ENCODE data around the gene HEXB.
A peak's percentile ranks its signal among the peaks of the same experiment; 100 is the strongest.

Gene HEXB

DNA sequence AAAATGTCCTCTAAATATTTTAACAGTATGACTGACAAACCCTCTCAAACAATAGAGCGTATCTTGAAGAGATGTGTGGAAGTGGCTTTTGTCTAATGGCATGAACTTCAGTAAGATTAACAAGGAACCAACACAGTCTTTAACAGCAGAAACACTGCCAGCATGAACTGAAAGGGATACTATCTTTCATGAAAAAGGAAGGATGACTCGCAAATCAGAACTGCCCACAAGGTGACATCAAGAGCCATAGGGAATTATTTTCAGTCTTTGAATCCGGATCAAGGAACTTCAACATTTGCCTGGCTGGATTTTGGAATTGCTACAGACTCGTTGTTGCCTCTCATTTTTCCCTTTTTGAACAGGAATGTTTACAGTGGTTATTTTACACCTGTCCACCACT, 5.1 kb upstream of the HEXB start:
- TF ChIP-seq, protein P1, sequence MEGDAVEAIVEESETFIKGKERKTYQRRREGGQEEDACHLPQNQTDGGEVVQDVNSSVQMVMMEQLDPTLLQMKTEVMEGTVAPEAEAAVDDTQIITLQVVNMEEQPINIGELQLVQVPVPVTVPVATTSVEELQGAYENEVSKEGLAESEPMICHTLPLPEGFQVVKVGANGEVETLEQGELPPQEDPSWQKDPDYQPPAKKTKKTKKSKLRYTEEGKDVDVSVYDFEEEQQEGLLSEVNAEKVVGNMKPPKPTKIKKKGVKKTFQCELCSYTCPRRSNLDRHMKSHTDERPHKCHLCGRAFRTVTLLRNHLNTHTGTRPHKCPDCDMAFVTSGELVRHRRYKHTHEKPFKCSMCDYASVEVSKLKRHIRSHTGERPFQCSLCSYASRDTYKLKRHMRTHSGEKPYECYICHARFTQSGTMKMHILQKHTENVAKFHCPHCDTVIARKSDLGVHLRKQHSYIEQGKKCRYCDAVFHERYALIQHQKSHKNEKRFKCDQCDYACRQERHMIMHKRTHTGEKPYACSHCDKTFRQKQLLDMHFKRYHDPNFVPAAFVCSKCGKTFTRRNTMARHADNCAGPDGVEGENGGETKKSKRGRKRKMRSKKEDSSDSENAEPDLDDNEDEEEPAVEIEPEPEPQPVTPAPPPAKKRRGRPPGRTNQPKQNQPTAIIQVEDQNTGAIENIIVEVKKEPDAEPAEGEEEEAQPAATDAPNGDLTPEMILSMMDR (IDR thresholded peaks at IDR 0.05; ENCODE audit: low read depth, low read length): no peak
- H3K4me3 ChIP-seq (ENCODE audit: low read depth, low read length): no peak overlapping the region

DNA sequence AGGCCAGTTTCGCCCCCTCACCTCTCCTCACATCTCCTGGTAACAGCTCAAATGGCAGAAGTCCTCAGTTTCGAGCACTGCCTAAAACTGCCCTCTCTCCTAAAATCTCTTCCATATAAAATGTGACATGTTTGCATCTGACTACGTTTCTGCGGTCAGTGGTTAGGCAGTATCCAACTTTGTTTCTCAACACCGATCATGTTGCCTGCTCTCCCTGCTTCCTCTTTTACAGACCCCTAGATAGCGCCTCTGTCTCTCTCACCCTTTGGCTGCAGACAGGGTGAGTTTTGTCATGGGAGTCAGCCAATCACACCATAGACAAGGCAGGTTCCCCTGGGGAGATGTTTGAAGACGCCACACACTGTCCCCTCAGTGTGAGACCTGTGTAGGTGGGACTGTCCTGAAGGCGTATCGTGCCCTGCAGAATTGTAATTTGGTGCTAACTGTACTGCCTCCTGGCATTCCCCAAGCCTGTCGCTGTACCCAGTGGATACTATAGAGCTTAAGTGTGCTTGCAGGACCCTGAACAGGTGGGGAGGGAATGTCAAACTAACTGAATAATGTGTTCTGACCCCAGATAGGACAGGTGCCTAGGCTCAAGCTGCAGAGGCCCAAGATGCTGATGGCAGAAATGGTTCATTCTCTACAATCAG, 1.1 kb downstream of the HEXB start:
- peak overlapping the region; percentile 77 for H3K4me3 ChIP-seq (ENCODE audit: low read depth, low read length)
- TF ChIP-seq, protein P1 (IDR thresholded peaks at IDR 0.05; ENCODE audit: low read depth, low read length): no peak

DNA sequence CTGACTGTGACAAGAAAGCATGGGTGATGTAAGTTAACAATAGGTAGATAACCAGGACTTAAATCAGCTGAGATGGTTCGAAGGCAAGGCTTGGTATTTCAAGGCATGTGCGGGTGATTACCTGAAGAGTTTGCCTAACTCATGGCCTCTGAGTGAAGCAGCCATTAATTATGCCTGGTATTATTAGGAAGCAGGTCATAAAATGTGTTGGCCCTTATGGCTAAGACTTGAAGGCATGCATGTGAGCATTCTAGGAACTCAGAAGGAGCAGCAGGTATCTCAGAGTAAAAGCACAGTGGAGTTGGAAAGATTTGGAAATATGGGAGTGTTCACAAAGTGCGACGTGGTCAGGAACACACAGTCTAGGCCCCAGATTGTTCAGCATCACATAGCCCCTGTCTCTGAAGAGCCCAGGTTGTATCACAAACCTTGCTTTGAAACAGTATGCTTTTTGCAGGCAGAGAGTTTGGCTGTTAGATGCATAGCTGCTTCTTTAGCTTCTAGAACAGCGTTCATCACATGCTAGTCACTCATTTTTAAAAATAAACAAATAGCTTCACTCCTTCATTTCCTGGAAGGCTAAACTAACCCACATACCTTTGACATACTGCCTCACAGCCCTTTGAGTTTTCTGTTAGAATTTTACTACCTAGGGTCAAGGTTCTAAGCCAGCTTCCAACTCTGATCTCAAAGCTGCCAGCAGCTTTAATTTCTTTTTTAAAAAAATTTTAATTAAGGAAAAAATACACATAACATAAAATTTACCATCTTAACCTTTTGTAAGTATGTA, 2.1 kb downstream of the HEXB start:
- peak overlapping the region; percentile 77 for H3K4me3 ChIP-seq (ENCODE audit: low read depth, low read length)
- TF ChIP-seq, protein P1 (IDR thresholded peaks at IDR 0.05; ENCODE audit: low read depth, low read length): no peak

DNA sequence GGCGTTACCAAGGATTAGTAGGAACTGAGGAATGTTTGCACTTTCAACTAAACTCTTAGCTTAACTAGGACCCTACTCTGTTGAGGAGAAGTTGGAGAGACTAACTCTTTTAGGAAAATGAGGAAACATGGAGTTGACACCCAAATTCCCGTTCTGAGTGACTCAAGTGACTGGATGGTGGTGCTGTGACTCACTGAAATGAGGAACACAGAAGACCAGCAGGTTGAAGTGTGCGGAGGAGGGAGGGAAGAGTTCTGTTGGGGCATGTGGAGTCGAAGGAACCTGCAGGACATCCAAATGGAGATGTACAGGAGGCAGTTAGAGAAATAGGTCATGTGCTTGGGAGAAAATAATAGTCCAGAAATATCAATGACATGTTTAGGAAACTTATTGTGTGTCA, 8.2 kb downstream of the HEXB start:
- TF ChIP-seq, protein P1 (IDR thresholded peaks at IDR 0.05; ENCODE audit: low read depth, low read length): no peak
- H3K4me3 ChIP-seq (ENCODE audit: low read depth, low read length): no peak overlapping the region

DNA sequence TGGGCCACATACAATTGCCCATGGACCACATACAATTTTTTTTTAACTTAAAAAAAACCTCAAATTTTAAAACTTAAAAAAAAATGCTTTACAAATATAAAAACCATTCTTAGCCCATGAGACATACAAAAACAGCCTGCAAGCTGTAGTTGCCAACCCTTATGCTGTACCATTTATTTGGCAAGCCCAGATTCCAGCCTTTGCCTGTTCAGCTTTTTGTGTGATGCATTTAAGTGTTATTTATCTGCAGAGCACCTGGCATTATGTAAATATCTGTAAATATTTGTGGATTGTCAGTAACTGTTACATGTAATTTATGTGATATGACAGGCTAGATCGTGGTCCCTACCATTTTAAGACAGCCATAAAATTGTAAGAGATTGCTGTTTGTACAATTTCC, 32.6 kb downstream of the HEXB start:
- no peak overlapping the region for H3K4me3 ChIP-seq (ENCODE audit: low read depth, low read length)
- TF ChIP-seq, protein P1 (IDR thresholded peaks at IDR 0.05; ENCODE audit: low read depth, low read length): no peak

DNA sequence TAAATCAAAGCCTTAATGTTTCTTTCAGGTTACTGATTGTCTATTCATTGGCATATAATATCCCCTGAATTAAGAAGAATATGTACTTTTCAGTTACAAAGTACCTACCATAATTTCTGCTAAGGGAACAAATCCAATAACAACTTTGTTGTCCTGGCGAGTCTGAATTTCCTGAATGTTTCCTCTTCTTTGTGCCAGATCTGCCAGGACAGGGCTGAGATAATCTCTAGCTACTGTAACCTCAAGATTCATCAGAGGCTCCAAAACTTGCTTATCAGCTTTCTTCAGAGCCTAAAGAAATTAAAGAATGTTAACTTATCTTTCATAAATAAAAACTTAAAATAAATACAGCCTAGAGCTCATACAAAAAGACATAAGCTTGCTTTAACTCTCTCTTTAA, 37.2 kb downstream of the HEXB start:
- no peak overlapping the region for H3K4me3 ChIP-seq (ENCODE audit: low read depth, low read length)
- TF ChIP-seq, protein P1 (IDR thresholded peaks at IDR 0.05; ENCODE audit: low read depth, low read length): no peak

DNA sequence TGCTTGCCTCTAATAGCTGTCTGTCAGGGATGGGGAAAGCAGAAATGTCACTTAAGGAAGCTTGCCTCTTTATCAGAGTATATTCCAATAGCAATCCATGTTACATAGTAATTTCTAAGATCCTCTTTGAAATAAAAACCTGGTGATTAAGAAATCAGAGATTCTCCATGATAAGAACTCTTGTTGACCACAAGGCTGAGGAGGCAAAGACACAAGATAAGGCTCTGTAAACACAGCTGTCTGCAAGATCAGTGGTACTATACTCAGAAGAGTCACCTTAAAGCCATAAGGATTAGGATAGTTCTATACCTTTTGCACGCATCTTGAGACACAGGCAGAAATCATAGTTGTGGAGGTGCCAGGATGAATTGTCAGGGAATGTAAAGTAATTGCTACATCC, 40.3 kb downstream of the HEXB start:
- TF ChIP-seq, protein P1 (IDR thresholded peaks at IDR 0.05; ENCODE audit: low read depth, low read length): no peak
- H3K4me3 ChIP-seq (ENCODE audit: low read depth, low read length): no peak overlapping the region
